ENCODE results near the gene FYN.

Gene FYN

DNA sequence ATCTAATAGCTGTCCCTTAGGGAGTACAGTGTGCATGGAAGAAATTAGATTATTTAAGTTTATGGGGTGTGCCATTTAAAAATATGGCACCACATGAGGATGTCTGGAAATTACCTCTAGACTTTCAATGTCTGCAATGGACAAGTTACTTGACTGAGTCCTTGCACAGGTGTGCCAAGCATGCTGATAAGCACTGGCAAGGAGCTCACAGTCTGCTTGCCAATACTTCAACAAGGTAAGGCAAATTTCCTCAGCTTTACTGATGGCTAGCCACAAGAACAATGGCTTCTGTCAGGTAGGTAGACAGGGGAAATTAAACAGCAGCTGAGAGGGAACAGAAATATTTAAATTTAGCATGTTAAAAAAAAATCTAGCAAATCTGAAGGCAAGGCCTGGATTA, 176.4 kb downstream of the FYN start:
- Histone ChIP-seq H3K27me3 (ENCODE audit: control insufficient read depth, insufficient read depth, low read length) (no peaks in the 10 kb centered on the region), H3K36me3 (ENCODE audit: control insufficient read depth, insufficient read depth, low read length) (peaks cover 48% of the 10 kb centered on the region)

GRCh38 chr6:111692327-111693164, 180.7 kb downstream of the FYN start:
- peaks cover 74% of the 10 kb centered on the region for H3K36me3 ChIP-seq (ENCODE audit: control insufficient read depth, insufficient read depth, low read length)
- H3K4me1 ChIP-seq (ENCODE audit: control insufficient read depth, insufficient read depth, low read length) = no peaks in the 10 kb centered on the region
- no peak overlapping the region for H3K27ac ChIP-seq (ENCODE audit: low read depth, low read length)
- no peaks in the 10 kb centered on the region for H3K27me3 ChIP-seq (ENCODE audit: control insufficient read depth, insufficient read depth, low read length)
- no peak overlapping the region for H3K9ac ChIP-seq (ENCODE audit: low read depth, low read length)
- no peaks in the 10 kb centered on the region for H3K9me3 ChIP-seq (ENCODE audit: control insufficient read depth, insufficient read depth, low read length)
- no peak overlapping the region for H3K4me3 ChIP-seq (ENCODE audit: low read depth, low read length)

More for the DNA sequence above, 176.4 kb downstream of the FYN start:
- H3K9me3 ChIP-seq (ENCODE audit: control insufficient read depth, insufficient read depth, low read length) = no peaks in the 10 kb centered on the region
- no peak overlapping the region for H3K9ac ChIP-seq (ENCODE audit: low read depth, low read length)
- H3K4me1 ChIP-seq (ENCODE audit: control insufficient read depth, insufficient read depth, low read length) = no peaks in the 10 kb centered on the region
- H3K27ac ChIP-seq (ENCODE audit: low read depth, low read length) = no peak overlapping the region
- no peak overlapping the region for H3K4me3 ChIP-seq (ENCODE audit: low read depth, low read length)

DNA sequence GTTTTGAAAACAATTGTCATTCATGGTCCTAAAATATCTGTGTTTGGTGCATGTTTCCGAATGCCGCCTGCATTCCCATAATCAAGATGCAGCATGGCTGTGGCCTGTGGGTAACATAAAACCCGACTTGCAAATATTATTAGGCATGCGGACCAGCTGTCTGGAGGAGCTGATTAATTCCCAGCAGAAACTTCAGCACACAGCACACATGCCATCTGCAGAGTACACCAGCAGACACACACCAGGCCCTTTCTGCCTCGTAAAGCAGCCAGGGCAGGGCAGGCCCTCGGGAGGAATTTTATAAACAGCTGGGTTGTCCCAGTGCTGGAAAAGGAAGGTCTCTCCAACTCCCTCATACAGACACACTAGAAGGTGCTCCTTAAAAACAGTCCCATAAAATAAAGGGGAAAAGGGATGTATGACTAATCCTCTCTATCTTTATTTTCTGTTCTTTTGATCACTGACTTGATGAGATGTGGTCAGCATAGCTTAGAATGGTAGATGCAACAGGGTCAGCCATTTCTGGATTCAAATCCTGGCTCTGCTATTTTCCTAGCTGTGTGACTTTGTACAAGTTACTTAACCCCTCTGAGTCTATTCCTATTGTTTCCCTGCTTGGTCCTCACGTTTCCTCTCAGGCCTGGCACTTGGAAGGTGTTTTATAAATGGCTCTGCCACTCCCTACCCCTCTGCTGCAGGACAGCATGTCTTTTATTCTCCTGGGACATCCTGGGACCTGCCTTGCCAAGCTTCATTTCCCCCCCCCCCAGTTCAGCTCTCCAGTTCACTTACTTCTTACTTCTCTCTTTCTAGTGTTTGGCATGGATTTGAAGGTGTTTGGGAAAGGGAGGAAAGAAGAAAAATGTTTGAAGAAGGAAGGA, 181.7 kb downstream of the FYN start:
- H3K36me3 ChIP-seq (ENCODE audit: control insufficient read depth, insufficient read depth, low read length) = peaks cover 74% of the 10 kb centered on the region
- H3K4me1 ChIP-seq (ENCODE audit: control insufficient read depth, insufficient read depth, low read length) = peaks cover 3% of the 10 kb centered on the region
- H3K27ac ChIP-seq (ENCODE audit: low read depth, low read length) = no peak overlapping the region
- H3K9me3 ChIP-seq (ENCODE audit: control insufficient read depth, insufficient read depth, low read length) = no peaks in the 10 kb centered on the region
- H3K9ac ChIP-seq (ENCODE audit: low read depth, low read length) = no peak overlapping the region
- no peaks in the 10 kb centered on the region for H3K27me3 ChIP-seq (ENCODE audit: control insufficient read depth, insufficient read depth, low read length)
- H3K4me3 ChIP-seq (ENCODE audit: low read depth, low read length) = no peak overlapping the region

GRCh38 chr6:111689946-111690345, 183.3 kb downstream of the FYN start:
- Histone ChIP-seq H3K9ac (ENCODE audit: low read depth, low read length) (no peak overlapping the region), H3K4me3 (ENCODE audit: low read depth, low read length) (no peak overlapping the region), H3K27ac (ENCODE audit: low read depth, low read length) (no peak overlapping the region), H3K36me3 (ENCODE audit: control insufficient read depth, insufficient read depth, low read length) (peaks cover 71% of the 10 kb centered on the region), H3K27me3 (ENCODE audit: control insufficient read depth, insufficient read depth, low read length) (no peaks in the 10 kb centered on the region), H3K4me1 (ENCODE audit: control insufficient read depth, insufficient read depth, low read length) (peaks cover 7% of the 10 kb centered on the region), H3K9me3 (ENCODE audit: control insufficient read depth, insufficient read depth, low read length) (no peaks in the 10 kb centered on the region)

DNA sequence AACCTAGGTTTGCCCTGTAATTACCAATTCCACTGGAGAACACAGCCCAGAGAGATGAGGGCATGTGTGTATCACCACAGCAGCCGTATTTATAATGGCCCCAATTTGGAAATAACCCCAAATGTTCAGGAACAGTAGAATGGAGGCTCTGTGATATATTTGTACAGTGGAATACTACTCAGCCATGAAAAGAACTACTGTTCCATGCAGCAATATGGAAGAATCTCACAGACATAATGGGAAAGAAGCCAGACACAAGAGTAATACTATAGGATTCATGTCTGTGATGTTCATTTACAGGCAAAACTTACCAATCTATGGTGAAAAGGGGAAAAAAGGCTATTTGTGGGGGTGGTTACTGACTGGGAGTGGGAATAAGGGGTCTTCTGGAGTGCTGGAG, 183.8 kb downstream of the FYN start:
- no peak overlapping the region for H3K4me3 ChIP-seq (ENCODE audit: low read depth, low read length)
- H3K9me3 ChIP-seq (ENCODE audit: control insufficient read depth, insufficient read depth, low read length) = no peaks in the 10 kb centered on the region
- no peak overlapping the region for H3K27ac ChIP-seq (ENCODE audit: low read depth, low read length)
- H3K4me1 ChIP-seq (ENCODE audit: control insufficient read depth, insufficient read depth, low read length) = peaks cover 7% of the 10 kb centered on the region
- H3K36me3 ChIP-seq (ENCODE audit: control insufficient read depth, insufficient read depth, low read length) = peaks cover 68% of the 10 kb centered on the region
- H3K27me3 ChIP-seq (ENCODE audit: control insufficient read depth, insufficient read depth, low read length) = no peaks in the 10 kb centered on the region
- H3K9ac ChIP-seq (ENCODE audit: low read depth, low read length) = no peak overlapping the region

DNA sequence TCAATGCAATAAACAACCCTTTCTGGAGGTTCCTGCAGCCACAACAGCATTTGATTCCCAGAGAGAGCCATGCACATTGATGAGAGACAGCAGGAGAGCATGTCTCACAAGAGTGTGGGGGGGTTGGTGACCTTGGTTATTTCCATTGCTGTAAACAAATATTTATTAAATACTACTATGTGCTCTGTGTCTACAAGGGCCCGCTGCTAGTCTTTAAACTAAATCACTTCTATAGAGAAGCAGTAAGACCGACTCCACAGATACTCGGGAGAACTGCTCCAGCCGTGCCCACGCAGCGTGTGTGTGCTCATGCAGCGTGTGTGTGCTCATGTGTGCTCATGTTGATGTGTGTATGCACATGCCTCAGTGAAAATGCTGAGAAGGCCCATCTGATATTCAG, 184.9 kb downstream of the FYN start:
- Histone ChIP-seq H3K9me3 (ENCODE audit: control insufficient read depth, insufficient read depth, low read length) (no peaks in the 10 kb centered on the region), H3K27ac (ENCODE audit: low read depth, low read length) (no peak overlapping the region), H3K9ac (ENCODE audit: low read depth, low read length) (no peak overlapping the region), H3K4me3 (ENCODE audit: low read depth, low read length) (no peak overlapping the region), H3K27me3 (ENCODE audit: control insufficient read depth, insufficient read depth, low read length) (no peaks in the 10 kb centered on the region), H3K4me1 (ENCODE audit: control insufficient read depth, insufficient read depth, low read length) (peaks cover 7% of the 10 kb centered on the region), H3K36me3 (ENCODE audit: control insufficient read depth, insufficient read depth, low read length) (peaks cover 60% of the 10 kb centered on the region)

- Histone ChIP-seq H3K9me3 (ENCODE audit: control insufficient read depth, insufficient read depth, low read length) (no peaks in the 10 kb centered on the region), H3K4me1 (ENCODE audit: control insufficient read depth, insufficient read depth, low read length) (peaks cover 7% of the 10 kb centered on the region), H3K9ac (ENCODE audit: low read depth, low read length) (no peak overlapping the region), H3K4me3 (ENCODE audit: low read depth, low read length) (no peak overlapping the region), H3K27ac (ENCODE audit: low read depth, low read length) (no peak overlapping the region), H3K27me3 (ENCODE audit: control insufficient read depth, insufficient read depth, low read length) (no peaks in the 10 kb centered on the region), H3K36me3 (ENCODE audit: control insufficient read depth, insufficient read depth, low read length) (peaks cover 57% of the 10 kb centered on the region)
Measured at GRCh38 chr6:111687652-111688051, 185.6 kb downstream of the FYN start.

DNA sequence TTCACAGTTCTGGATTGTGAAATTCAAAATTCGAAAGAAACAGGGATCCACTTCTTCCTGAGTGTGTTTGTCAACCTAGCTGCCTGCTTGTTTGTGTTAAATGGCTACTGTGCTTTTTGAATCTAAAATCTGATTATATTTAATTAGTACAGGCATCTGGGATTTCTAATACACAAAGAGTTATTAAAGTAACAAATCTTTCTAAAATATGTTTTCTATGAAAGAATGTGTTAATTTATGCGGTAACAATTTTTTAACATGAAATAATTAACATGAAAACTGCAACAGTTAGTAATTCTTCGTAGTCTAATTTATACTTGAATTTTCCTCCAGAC, 186.4 kb downstream of the FYN start:
- Histone ChIP-seq H3K27ac (ENCODE audit: low read depth, low read length) (peak overlapping the region; percentile 61), H3K4me1 (ENCODE audit: control insufficient read depth, insufficient read depth, low read length) (peaks cover 7% of the 10 kb centered on the region), H3K9ac (ENCODE audit: low read depth, low read length) (no peak overlapping the region), H3K27me3 (ENCODE audit: control insufficient read depth, insufficient read depth, low read length) (no peaks in the 10 kb centered on the region), H3K4me3 (ENCODE audit: low read depth, low read length) (no peak overlapping the region), H3K36me3 (ENCODE audit: control insufficient read depth, insufficient read depth, low read length) (peaks cover 54% of the 10 kb centered on the region), H3K9me3 (ENCODE audit: control insufficient read depth, insufficient read depth, low read length) (no peaks in the 10 kb centered on the region)

GRCh38 chr6:111686249-111686931, 186.9 kb downstream of the FYN start:
- Histone ChIP-seq H3K9ac (ENCODE audit: low read depth, low read length) (no peak overlapping the region), H3K36me3 (ENCODE audit: control insufficient read depth, insufficient read depth, low read length) (peaks cover 48% of the 10 kb centered on the region), H3K9me3 (ENCODE audit: control insufficient read depth, insufficient read depth, low read length) (no peaks in the 10 kb centered on the region)

GRCh38 chr6:111685526-111685925, 187.7 kb downstream of the FYN start:
- Histone ChIP-seq H3K4me1 (ENCODE audit: control insufficient read depth, insufficient read depth, low read length) (peaks cover 7% of the 10 kb centered on the region), H3K4me3 (ENCODE audit: low read depth, low read length) (no peak overlapping the region), H3K36me3 (ENCODE audit: control insufficient read depth, insufficient read depth, low read length) (peaks cover 43% of the 10 kb centered on the region), H3K9ac (ENCODE audit: low read depth, low read length) (no peak overlapping the region), H3K27ac (ENCODE audit: low read depth, low read length) (no peak overlapping the region), H3K9me3 (ENCODE audit: control insufficient read depth, insufficient read depth, low read length) (no peaks in the 10 kb centered on the region), H3K27me3 (ENCODE audit: control insufficient read depth, insufficient read depth, low read length) (no peaks in the 10 kb centered on the region)

More at GRCh38 chr6:111686249-111686931, 186.9 kb downstream of the FYN start:
- H3K27ac ChIP-seq (ENCODE audit: low read depth, low read length) = peak overlapping the region; percentile 61
- peaks cover 7% of the 10 kb centered on the region for H3K4me1 ChIP-seq (ENCODE audit: control insufficient read depth, insufficient read depth, low read length)
- H3K27me3 ChIP-seq (ENCODE audit: control insufficient read depth, insufficient read depth, low read length) = no peaks in the 10 kb centered on the region
- H3K4me3 ChIP-seq (ENCODE audit: low read depth, low read length) = no peak overlapping the region

Data from HUES48 (cell line).